Measurements from ENCODE around the gene AMPH.
"Not testable (repeated sequence)": the region's sequence is repeated elsewhere in the genome, so short reads cannot be mapped to it uniquely, and the experiment has no call there.

Gene AMPH

GRCh38 chr7:38345299-38346172 lies 285.6 kb downstream of the AMPH start:
- peak; percentile 23 to 36 (median 24) for DNase-seq

DNA sequence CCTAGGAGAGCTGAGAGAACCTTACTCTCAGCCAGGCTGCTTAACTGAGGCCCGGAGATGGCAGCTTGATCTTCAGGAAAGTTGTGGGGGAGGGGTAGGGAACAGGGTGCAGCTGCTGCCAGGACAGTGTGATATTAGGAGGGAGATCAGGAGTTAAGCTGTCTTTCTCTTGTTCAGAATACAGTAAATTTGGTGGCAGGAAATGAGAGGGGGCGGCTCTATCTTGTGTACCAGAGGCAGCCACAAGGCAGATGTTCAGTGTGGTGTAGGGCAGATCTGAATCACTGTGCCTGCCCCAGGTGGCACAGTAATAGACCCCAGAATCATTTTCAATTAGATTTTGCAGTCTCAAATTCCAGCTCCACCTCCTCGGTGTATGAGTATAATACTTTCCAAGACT lies 286.4 kb downstream of the AMPH start:
- peak in 1 of 3 experiments; percentile 29 for DNase-seq

DNA sequence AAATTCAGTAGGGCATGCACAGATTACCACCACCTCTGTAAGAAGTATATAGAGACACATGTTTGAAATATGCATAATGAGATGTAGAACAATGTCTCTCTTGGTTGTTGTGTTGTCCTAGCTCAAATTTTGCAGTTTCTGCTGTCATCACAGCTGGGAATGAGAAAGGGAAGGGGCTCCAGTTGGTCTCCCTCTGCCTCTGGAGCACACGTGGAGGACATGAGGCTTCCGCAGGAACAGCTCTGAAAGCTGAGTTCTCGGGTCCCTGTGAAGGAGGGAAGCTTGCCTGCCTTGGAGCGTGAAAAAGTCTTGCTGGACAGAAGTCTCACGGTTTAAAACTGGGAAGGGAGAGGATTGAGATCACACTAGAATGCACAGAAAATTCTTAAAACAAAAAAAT lies 289.0 kb downstream of the AMPH start:
- not testable (repeated sequence) for DNase-seq

GRCh38 chr7:38341172-38341705 lies 289.9 kb downstream of the AMPH start:
- not testable (repeated sequence) for DNase-seq

DNA sequence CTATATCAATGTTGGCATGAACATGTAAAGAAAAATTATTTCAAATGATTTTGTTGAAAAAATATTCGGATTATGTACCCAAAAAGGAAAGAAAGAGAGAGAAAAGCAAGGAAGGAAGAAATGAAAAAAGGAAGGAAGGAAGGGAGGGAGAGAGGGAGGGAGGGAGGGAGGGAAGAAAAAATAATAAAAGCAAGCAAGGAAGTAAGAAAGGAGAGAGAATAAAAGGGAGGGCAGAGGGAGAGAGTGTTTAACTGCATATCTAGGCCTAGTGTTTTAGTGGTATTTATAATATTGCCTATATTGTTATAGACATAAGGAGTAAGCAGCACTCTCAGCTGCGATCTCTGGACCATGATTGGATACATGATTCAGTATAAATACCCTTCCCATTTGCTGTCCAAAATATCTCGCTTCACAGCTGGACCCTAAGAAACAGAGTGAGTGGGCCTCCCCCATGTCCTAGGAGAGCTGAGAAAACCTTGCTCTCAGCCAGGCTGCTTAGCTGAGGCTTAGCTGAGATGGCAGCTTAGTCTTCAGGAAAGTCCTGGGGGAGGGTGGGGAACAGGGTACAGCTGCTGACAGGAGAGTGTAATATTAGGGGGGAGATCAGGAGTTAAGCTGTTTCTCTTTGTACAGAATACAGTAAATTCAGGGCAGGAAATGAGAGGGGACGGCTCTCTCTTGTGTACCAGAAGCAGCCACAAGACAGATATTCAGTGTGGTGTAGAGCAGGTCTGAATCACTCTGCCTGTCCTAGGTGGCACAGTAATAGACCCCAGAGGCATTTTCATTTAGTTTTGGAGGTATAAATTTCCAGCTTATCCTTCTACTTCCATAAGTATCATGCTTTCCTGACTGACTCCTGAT lies 291.0 kb downstream of the AMPH start:
- no peak for DNase-seq

DNA sequence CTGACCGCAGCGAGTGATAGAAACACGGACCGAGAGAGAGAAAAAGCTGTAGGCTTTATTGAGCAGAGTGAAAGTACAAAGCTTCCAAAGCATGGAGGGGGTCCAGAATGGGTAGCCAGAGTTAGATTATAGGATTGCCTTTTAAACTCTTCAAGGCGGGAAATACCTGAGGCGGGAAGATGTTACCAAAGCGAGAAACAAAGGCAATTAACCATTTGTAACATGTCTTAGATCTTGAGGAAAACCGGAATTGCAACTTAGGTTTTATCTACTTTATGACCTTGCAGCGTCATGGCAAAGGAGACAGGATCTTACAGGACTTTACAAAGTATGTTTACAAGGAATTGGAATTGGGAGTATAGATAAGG lies 295.0 kb downstream of the AMPH start:
- not testable (repeated sequence) for DNase-seq

- DNase-seq: peak; percentile 49 to 74 (median 65)
Observed at GRCh38 chr7:38335492-38336147, 295.6 kb downstream of the AMPH start.

DNA sequence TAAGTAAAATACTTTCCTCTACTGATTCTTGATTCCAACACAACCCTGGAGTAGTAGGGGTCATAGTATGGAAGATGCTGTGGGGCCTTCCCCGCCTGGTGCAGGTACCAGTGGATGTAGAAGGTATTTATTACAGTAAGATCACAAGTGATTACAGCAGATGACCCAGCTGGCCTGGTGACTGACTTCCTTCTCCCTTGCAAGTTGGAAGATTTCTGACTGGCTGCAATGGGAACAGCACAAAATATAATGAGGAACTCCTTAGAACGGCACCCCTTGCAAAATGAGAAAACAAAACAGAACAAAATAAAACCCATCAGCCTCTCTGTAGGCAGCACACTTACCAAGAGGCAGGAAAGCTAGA lies 296.1 kb downstream of the AMPH start:
- DNase-seq: no peak

- no peak for DNase-seq
Observed at GRCh38 chr7:38334163-38334562, 297.0 kb downstream of the AMPH start.

Measured in NCI-H1417 (cell line).